Sigmoid colon (tissue), 7 donors: ENCODE data around the gene TAS2R40. TPM values are rescaled to one million over a fixed set of nuclear protein-coding genes. Genes with fewer than 3 reads are reported as not detected.
A peak's percentile ranks its signal among the peaks of the same experiment; 100 is the strongest.
"Not testable (repeated sequence)": the region's sequence is repeated elsewhere in the genome, so short reads cannot be mapped to it uniquely, and the experiment has no call there.

Experiments used
- DNase-seq: peaks from one replicate; pipeline ENCODE4 v3.0.0-alpha.2; 2019
- H3K27ac ChIP-seq, 4 donors: fragments of 200-600 bp; sonication (generic); one replicate each; pipeline ENCODE4 v1.5.1; 2016 to 2019; ENCODE audit warnings: mild to moderate bottlenecking in 1 of 4
- H3K27me3 ChIP-seq, 3 donors: fragments of 200-600 bp; sonication (generic); one replicate each; pipeline ENCODE4 v1.5.1; 2019; ENCODE audit warnings: mild to moderate bottlenecking in 1 of 3
- H3K36me3 ChIP-seq, 4 donors: fragments of 200-600 bp; sonication (generic); one replicate each; pipeline ENCODE4 v1.5.1; 2016 to 2019
- H3K4me1 ChIP-seq, 4 donors: fragments of 200-600 bp; sonication (generic); one replicate each; pipeline ENCODE4 v1.5.1; 2017 to 2019
- H3K4me3 ChIP-seq, 4 donors: fragments of 200-600 bp; sonication (generic); one replicate each; pipeline ENCODE4 v1.5.1; 2017 to 2019; ENCODE audit warnings: mild to moderate bottlenecking in 2 of 4, moderate library complexity in 1 of 4
- H3K9me3 ChIP-seq, 4 donors: fragments of 200-600 bp in 3 of 4; sonication (generic) in 3 of 4; one replicate each; pipeline versions ENCODE4 v1.5.1 to v1.6.1; 2013 to 2019
- CTCF ChIP-seq, 4 experiments: fragments of 450-650 bp in 3 of 4; fragments of 200-600 bp in 1 of 4; IDR thresholded peaks; one replicate each; pipeline ENCODE4 v1.5.1; 2016 to 2019; ENCODE audit warnings: antibody characterized with exemption in 4 of 4, mild to moderate bottlenecking in 3 of 4, moderate library complexity in 2 of 4
- EP300 ChIP-seq, 4 donors: sonication (generic); formaldehyde crosslinking; IDR thresholded peaks; one replicate each; pipeline ENCODE4 v1.6.1; 2017; ENCODE audit warnings: antibody characterized with exemption in 4 of 4
- POLR2A ChIP-seq, 2 donors: fragments of 450-650 bp; IDR thresholded peaks; one replicate each; pipeline ENCODE4 v1.6.1; 2016; ENCODE audit warnings: antibody characterized with exemption in 2 of 2, mild to moderate bottlenecking in 2 of 2, moderate library complexity in 2 of 2
- POLR2AphosphoS5 ChIP-seq, 4 donors: sonication (generic); formaldehyde crosslinking; IDR thresholded peaks; one replicate each; pipeline ENCODE4 v1.6.1; 2017; ENCODE audit warnings: antibody characterized with exemption in 4 of 4
- WGBS, 2 donors: extraction: QIAGEN DNeasy Blood & Tissue Kit; methylation state at CpG; one replicate each; pipeline ENCODE4 v1.1.7; 2013; 5-methylcytosine and 5-hydroxymethylcytosine counted together
- intact Hi-C: fragments of 100-400 bp; cut with DNase I; formaldehyde crosslinking; loops from one replicate; pipeline ENCODE4 v1.15.1; 2023
- polyA plus RNA-seq, 3 donors: library from polyadenylated mRNA; stranded (reverse); fragments of 200-250 nt; gene quantifications; one replicate each; pipeline ENCODE4 v1.2.3, GENCODE V29; 2013
- total RNA-seq, 4 donors: library from RNA; depleted of rRNA; stranded (reverse); fragments of >200 nt; gene quantifications; one replicate each; pipeline ENCODE4 v1.1.0, GENCODE V29; 2016
- donor health status: healthy with polysubstance abuse.
- donor health status: Bipolar disorder and iron deficiency.
- donor health status: healthy.

Gene TAS2R40
- total RNA-seq, result not detected
- polyA plus RNA-seq, result not detected

- H3K4me3 ChIP-seq, result no peak within 1 kb of the TSS
- H3K27ac ChIP-seq, result no peak within 1 kb of the TSS
- TF ChIP-seq EP300 (IDR thresholded peaks at IDR 0.05) (no peak), CTCF (IDR thresholded peaks at IDR 0.05) (no peak), POLR2AphosphoS5 (IDR thresholded peaks at IDR 0.05) (no peak), POLR2A (IDR thresholded peaks at IDR 0.05) (no peak)
- intact Hi-C loops, result no loop called here
- no peaks in the 10 kb centered on the region for H3K4me1 ChIP-seq
- H3K27me3 ChIP-seq, result no peaks in the 10 kb centered on the region
- no peak for DNase-seq
- H3K9me3 ChIP-seq, result no peaks in the 10 kb centered on the region
- WGBS, 2 donors, result 68 to 89% methylated on average over 3 of the region's 3 CpGs
- no peaks in the 10 kb centered on the region for H3K36me3 ChIP-seq
These were observed at the start of gene TAS2R40 for GRCh38 chr7:143221737-143222136. Gene TAS2R40, plus strand, starts transcription at chr7:143222037. Its CDS starts 42 bp downstream, at chr7:143222079.

GRCh38 chr7:143172354-143172753 lies 49.5 kb upstream of the TAS2R40 start:
- TF ChIP-seq POLR2AphosphoS5 (IDR thresholded peaks at IDR 0.05) (no peak), POLR2A (IDR thresholded peaks at IDR 0.05) (no peak), EP300 (IDR thresholded peaks at IDR 0.05) (no peak), CTCF (IDR thresholded peaks at IDR 0.05) (no peak)
- peak overlapping the region in 2 of 4 donors; percentile 8 to 9 for H3K4me3 ChIP-seq

GRCh38 chr7:143176128-143176527 lies 45.7 kb upstream of the TAS2R40 start:
- H3K4me1 ChIP-seq, result peaks cover 0 to 15% (median 10%) of the 10 kb centered on the region in 4 donors
- intact Hi-C loops, result no loop called here
- TF ChIP-seq CTCF (IDR thresholded peaks at IDR 0.05), result no peak
- TF ChIP-seq POLR2AphosphoS5 (IDR thresholded peaks at IDR 0.05), result no peak
- peaks cover 0 to 6% (median 2%) of the 10 kb centered on the region in 4 donors for H3K9me3 ChIP-seq
- 95 to 97% methylated on average over 5 of the region's 5 CpGs for whole genome bisulfite sequencing, 2 donors
- H3K36me3 ChIP-seq, result no peaks in the 10 kb centered on the region
- H3K27ac ChIP-seq, result no peak overlapping the region
- H3K4me3 ChIP-seq, result no peak overlapping the region
- DNase-seq, result no peak
- no peaks in the 10 kb centered on the region for H3K27me3 ChIP-seq

More at GRCh38 chr7:143172354-143172753, 49.5 kb upstream of the TAS2R40 start:
- Histone ChIP-seq H3K36me3 (no peaks in the 10 kb centered on the region), H3K9me3 (no peaks in the 10 kb centered on the region), H3K27ac (no peak overlapping the region), H3K27me3 (no peaks in the 10 kb centered on the region), H3K4me1 (peaks cover 0 to 15% (median 10%) of the 10 kb centered on the region in 4 donors)
- WGBS, 2 donors, result 15 to 54% methylated on average over 4 of the region's 4 CpGs
- DNase-seq, result peak; percentile 67
- intact Hi-C loops, result no loop called here

- no peak for DNase-seq
- H3K36me3 ChIP-seq, result no peaks in the 10 kb centered on the region
- no peak overlapping the region for H3K4me3 ChIP-seq
- H3K9me3 ChIP-seq, result peaks cover 0 to 6% (median 2%) of the 10 kb centered on the region in 4 donors
- 87 to 91% methylated on average over 2 of the region's 2 CpGs for WGBS, 2 donors
- peaks cover 0 to 4% (median 1%) of the 10 kb centered on the region in 4 donors for H3K4me1 ChIP-seq
- H3K27ac ChIP-seq, result no peak overlapping the region
- H3K27me3 ChIP-seq, result no peaks in the 10 kb centered on the region
- intact Hi-C loops, result no loop called here
- no peak for TF ChIP-seq POLR2A (IDR thresholded peaks at IDR 0.05)
- TF ChIP-seq CTCF (IDR thresholded peaks at IDR 0.05), result no peak
- TF ChIP-seq EP300 (IDR thresholded peaks at IDR 0.05), result no peak
- TF ChIP-seq POLR2AphosphoS5 (IDR thresholded peaks at IDR 0.05), result no peak
These were observed 44.3 kb upstream of the TAS2R40 start for GRCh38 chr7:143177374-143178119.

- H3K27me3 ChIP-seq, H3K4me1 ChIP-seq, H3K4me3 ChIP-seq, H3K27ac ChIP-seq, H3K36me3 ChIP-seq, H3K9me3 ChIP-seq, DNase-seq, intact Hi-C loops: not testable (repeated sequence)
- 84 to 92% methylated on average over 4 of the region's 4 CpGs for WGBS, 2 donors
These were observed 41.1 kb upstream of the TAS2R40 start for GRCh38 chr7:143180771-143181170.
